NCI-H146 (cell line): ENCODE data around the gene FBLN1.

Experiments
- DNase-seq: peaks from one replicate; lab custom pipeline; 2025; lab: John Stamatoyannopoulos, UW

FBLN1 gene

GRCh38 chr22:45571089-45571488, 68.4 kb downstream of the FBLN1 start:
- DNase-seq = no peak

- no peak for DNase-seq
Observed at GRCh38 chr22:45572444-45572843, 69.8 kb downstream of the FBLN1 start.

- no peak for DNase-seq
Observed at GRCh38 chr22:45574069-45574703, 71.5 kb downstream of the FBLN1 start.

- DNase-seq = no peak
Observed at GRCh38 chr22:45575173-45575572, 72.5 kb downstream of the FBLN1 start.

GRCh38 chr22:45575607-45576272, 73.1 kb downstream of the FBLN1 start:
- no peak for DNase-seq

- DNase-seq = no peak
Observed at GRCh38 chr22:45576273-45576625, 73.6 kb downstream of the FBLN1 start.

GRCh38 chr22:45576730-45577464, 74.2 kb downstream of the FBLN1 start:
- DNase-seq = no peak

GRCh38 chr22:45577746-45578523, 75.3 kb downstream of the FBLN1 start:
- DNase-seq = peak; percentile 72

GRCh38 chr22:45578524-45579147, 76.0 kb downstream of the FBLN1 start:
- DNase-seq = no peak

- no peak for DNase-seq
Observed at GRCh38 chr22:45579306-45579705, 76.6 kb downstream of the FBLN1 start.

GRCh38 chr22:45579806-45580725, 77.4 kb downstream of the FBLN1 start:
- no peak for DNase-seq

- DNase-seq = no peak
Observed at GRCh38 chr22:45580726-45581381, 78.2 kb downstream of the FBLN1 start.

GRCh38 chr22:45581549-45582080, 78.9 kb downstream of the FBLN1 start:
- no peak for DNase-seq

GRCh38 chr22:45582236-45582954, 79.7 kb downstream of the FBLN1 start:
- DNase-seq = no peak

- no peak for DNase-seq
Observed at GRCh38 chr22:45582955-45583320, 80.3 kb downstream of the FBLN1 start.

- no peak for DNase-seq
Observed at GRCh38 chr22:45583504-45583903, 80.8 kb downstream of the FBLN1 start.

- no peak for DNase-seq
Observed at GRCh38 chr22:45584121-45584570, 81.5 kb downstream of the FBLN1 start.

GRCh38 chr22:45584621-45585436, 82.1 kb downstream of the FBLN1 start:
- DNase-seq = no peak

GRCh38 chr22:45585437-45585755, 82.7 kb downstream of the FBLN1 start:
- no peak for DNase-seq
